GM18867 (cell line): Measurements from ENCODE around the gene GCKR.
"Not testable (repeated sequence)": the region's sequence is repeated elsewhere in the genome, so short reads cannot be mapped to it uniquely, and the experiment has no call there.

Source experiments
- ATAC-seq: cut with Tn5 transposase; IDR thresholded peaks from one replicate; pipeline ENCODE4 v1.9.1; 2021; ENCODE audit warnings: mild to moderate bottlenecking, moderate library complexity; ENCODE audit not compliant: unreplicated experiment

The GCKR gene

DNA sequence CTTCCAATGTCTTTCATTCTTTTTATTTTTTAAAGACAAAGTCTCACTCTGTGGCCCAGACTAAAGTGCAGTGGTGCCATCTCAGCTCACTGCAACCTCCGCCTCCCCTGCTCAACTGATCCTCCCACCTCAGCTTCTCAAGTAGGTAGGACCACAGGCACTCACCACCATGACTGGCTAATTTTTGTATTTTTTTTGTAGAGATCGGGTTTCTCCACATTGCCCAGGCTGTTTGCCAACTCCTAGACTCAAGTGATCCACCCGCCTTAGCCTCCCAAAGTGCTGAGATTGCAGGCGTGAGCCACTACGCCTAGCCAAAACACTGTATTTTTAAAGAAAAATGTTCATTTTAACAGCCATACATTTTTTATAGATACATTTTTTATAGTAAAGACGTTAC, 12.7 kb downstream of the GCKR start:
- ATAC-seq = no peak

DNA sequence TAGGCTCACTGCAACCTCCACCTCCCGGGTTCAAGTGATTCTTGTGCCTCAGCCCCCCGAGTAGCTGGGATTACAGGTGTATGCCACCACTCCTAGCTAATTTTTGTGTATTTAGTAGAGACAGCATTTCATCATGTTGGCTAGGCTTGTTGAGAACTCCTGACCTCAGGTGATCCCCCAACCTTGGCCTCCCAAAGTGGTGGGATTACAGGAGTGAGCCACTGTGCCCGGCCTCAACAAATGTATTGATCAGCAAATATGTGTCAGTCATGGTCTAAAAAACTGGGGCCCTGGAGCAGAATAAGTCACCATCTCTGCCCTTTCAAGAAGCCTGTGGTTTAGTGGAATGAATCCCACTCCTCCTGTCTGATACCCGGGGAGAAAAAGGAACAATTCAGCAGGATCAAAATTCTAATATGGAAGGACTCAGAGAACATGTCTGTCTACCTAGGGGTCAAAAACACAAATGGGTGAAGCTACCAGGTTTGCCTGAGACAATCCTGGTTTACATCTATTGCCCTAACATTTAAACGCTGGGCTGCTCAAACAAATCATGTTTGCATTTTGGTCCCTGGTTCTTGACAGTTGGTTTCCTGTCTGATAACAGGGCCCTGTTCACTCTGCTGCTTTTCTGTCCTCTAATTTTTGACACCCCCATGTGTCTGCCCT, 21.6 kb downstream of the GCKR start:
- ATAC-seq = no peak

DNA sequence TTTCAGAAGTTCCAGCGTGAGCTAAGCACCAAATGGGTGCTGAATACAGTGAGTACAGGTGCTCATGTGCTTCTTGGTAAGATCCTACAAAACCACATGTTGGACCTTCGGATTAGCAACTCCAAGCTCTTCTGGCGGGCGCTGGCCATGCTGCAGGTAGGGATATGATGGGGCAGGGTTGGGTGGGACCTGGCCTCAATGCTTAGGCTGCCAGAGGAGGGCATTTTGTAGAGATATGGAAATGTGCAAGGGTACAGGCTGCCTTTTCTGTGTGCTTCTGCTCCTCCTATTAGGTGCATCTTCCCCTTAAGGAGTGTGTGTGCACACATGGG, 22.1 kb downstream of the GCKR start:
- ATAC-seq = no peak

DNA sequence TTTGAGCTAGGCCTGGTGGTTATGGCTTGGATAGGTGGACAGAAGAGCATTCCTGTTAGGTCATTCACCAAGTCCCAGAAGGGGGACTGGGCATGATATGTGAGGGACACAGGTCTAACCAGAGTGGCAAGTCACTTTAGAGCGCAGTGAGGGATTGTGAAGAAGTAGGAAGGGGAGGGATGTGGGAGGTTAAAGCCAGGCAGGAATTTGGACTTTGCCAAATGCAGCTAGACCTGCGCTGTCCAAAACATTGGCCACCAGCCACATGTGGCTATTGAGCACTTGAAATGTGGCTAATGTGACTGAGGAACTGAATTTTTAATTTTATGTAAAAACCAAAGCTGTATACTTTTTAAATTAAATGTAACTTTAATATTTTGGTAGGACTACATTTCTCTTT, 23.7 kb downstream of the GCKR start:
- ATAC-seq = no peak

DNA sequence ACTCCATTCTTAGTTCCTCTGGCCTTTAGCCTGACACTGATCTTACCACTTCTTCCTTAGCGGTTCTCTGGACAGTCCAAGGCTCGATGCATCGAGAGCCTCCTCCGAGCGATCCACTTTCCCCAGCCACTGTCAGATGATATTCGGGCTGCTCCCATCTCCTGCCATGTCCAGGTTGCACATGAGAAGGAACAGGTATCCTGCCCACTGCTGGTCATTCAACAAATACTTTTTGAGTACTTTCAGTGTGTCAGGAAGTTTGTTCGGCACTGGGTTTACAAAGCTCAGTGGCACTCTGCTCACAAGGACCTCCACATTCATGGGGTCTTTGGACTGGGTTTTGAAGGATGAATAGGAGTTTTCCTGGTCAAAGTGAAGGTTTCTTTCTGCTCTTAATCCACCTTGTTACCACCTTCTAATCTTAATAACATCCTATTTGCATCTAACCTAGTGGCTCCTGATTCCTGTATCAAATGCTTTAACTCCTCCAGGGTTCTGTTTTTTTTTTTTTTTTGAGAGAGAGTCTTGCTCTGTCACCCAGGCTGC, 25.8 kb downstream of the GCKR start:
- ATAC-seq = no peak

DNA sequence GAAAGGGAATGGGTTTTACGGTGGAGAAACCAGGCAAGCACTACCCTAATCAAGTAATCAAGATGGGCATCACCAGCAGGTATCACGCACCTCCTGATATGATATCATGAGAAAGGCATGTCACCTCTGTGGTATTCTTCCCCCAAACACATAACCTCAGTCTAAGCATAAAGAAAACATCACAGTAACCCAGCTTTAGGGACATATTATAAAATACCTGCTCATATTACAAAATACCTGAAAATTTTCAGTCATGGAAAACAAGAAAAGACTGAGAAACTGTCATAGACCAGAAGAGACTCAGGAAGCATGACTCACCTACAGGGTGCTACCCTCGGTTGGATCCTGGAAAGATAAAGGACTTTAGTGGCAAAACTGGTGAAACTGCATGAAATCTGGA, 30.5 kb downstream of the GCKR start:
- ATAC-seq = no peak

DNA sequence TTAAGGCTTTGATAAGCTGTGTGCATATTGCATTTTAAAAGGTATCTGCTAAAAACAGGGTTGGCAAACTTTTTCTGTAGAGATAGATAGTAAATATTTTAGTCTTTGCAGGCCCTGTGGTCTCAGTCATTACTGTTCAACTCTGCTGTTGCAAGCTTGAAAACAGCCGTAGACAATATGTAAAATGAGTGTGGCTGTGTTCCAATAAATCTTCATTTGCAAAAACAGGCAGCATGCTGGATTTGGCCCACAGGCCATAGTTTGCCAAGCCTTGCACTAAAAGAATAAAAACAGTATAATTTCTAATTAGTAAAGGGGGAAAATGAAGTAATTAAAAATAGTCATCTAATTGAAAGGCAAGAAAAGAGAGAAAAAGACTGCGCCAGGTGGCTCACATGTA, 35.3 kb downstream of the GCKR start:
- no peak for ATAC-seq

DNA sequence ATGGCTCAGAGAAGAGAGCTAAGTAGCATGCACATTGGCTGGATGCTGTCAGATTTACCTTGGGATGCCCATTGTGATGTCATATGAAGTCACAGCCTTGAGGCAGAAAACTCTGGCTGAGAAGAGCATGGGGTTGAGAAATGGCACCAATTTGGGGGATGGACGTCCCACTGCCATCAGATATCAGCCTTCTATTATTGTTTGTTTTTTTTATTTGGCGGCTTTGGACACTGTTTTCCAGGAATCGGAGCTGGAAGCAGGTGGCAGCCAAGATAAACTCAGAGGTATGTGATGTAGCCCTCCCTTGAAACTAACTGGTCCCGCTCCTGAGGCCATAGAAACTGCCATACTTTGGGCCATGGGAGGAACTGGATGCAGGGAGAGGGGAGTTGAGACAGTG, 40.6 kb downstream of the GCKR start:
- no peak for ATAC-seq

DNA sequence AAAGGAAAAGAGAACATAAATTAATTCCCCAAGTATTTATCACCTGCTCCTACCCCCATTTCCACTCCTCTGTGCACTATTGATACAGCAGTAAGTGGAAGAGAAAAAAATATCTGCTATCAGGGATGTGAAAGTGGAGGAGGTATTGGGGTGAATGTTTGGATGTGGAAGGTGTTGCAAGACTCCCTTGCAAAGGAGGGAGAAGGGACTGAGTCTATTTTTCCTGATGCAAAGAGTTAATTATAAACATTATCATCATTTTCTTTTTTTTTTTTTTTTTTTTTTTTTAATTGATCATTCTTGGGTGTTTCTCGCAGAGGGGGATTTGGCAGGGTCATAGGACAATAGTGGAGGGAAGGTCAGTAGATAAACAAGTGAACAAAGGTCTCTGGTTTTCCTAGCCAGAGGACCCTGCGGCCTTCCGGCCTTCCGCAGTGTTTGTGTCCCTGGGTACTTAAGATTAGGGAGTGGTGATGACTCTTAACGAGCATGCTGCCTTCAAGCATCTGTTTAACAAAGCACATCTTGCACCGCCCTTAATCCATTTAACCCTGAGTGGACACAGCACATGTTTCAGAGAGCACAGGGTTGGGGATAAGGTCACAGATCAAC, 42.3 kb downstream of the GCKR start:
- ATAC-seq = not testable (repeated sequence)

DNA sequence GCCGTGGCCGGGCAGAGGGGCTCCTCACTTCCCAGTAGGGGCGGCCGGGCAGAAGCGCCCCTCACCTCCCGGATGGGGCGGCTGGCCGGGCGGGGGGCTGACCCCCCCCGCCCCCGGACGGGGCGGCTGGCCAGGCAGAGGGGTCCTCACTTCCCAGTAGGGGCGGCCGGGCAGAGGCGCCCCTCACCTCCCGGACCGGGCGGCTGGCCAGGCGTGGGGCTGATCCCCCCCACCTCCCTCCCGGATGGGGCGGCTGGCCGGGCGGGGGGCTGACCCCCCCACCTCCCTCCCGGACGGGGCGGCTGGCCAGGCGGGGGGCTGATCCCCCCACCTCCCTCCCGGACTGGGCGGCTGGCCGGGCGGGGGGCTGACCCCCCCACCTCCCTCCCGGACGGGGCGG, 43.0 kb downstream of the GCKR start:
- ATAC-seq = not testable (repeated sequence)

DNA sequence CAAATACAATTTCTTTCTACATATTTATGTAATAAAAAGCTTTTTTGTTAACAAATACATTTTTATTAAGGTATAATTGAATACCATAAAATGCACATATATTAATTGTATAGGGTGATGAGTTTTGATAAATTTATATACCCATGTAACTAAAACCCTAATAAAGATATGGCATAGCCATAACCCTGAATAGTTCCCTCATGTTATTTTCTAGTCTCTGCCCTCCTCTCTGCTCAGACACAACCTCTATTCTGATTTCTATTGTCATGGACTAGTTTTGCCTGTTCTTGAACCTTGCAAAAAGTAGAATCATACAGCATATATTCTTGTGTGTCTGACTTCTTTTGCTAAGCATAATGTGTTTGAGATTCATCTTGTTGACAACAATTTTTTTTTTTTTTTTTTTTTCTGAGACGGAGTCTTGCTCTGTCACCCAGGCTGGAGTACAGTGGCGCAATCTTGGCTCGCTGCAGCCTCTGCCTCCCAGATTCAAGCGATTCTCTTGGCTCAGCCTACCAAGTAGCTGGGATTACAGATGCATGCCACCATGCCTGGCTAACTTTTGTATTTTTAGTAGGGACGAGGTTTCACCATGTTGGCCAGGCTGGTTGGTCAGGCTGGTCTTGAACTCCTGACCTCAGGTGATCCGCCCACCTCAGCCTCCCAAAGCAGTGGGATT, 47.6 kb downstream of the GCKR start:
- no peak for ATAC-seq

DNA sequence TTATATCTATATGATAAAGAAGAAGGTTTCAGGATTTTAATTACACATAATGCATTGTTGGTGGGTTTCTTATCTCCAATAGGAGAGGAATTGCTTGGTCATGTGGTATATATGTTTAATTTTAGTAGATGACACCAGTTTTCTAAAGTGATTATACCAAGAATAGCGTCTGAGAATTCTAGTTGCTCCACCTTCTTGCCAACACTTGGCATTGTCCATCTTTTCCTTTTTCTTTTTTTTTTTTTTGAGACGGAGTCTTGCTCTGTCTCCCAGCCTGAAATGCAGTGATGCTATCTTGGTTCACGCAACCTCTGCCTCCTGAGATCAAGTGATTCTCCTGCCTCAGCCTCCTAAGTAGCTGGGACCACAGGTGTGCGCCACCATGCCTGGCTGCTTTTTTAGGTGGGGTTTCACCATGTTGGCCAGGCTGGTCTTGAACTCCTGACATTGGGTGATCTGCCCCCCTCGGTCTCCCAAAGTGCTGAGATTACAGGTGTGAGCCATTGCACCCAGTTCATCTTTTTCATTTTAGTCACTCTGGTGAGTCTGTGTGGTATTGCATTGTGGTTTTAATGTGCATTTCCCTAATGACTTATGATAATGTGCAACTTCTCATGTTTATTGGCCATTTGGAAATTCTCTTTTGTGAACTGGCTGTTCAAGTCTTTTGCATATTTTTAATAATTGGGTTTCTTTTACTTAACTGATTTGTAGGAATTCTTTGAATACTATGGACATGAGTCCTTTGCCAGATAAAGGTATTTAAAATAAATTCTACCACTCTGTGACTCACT, 48.9 kb downstream of the GCKR start:
- no peak for ATAC-seq

DNA sequence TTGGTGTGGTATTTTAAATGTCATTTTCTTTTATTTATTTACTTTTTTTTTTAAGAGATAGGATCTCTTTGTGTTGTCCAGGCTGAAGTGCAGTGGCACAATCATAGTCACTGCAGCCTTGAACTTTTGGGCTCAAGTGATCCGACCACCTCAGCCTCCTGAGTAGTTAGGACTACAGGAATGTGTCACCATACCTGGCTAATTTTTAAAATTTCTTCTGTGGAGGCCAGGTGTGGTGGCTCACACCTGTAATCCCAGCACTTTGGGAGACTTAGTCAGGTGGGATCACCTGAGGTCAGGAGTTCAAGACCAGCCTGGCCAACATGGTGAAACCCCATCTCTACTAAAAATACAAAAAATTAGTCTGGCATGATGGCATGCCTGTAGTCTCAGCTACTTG, 52.7 kb downstream of the GCKR start:
- ATAC-seq = no peak

DNA sequence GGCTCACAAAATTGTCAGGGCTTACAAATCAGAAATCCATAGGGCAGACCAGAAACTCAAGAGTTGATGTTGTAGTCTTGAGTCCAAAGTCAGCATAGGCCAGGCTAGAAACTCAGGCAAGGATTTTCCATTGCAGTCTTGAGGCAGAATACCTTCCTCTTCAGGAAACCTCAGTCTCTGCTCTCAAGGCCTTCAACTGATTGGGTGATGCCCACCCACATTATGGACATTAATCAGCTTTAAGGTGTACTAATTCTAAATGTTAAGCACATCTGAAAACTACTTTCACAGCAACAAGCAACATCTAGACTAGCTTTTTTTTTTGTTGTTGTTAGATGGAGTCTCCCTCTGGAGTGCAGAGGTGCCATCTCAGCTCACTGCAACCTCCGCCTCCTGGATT, 54.9 kb downstream of the GCKR start:
- no peak for ATAC-seq

DNA sequence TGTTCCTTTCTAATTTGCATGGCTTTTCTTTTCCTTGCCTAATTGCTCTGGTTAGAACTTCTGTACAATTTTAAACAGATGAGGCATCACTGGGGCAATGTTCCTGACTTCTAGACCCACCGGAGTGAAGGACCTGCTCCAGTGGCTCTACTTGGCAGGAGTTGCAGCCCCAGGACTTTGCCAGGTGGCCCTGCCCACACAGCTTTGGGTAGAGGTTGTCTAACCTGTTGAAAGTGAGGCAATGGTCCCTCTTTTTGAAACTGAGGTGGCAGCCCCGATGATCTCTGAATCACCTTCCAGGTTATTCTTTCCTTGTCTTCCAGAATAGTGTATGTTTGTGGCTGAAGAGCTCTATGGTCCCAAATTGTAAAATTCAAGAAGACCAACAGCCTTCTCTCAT, 56.3 kb downstream of the GCKR start:
- ATAC-seq = no peak

DNA sequence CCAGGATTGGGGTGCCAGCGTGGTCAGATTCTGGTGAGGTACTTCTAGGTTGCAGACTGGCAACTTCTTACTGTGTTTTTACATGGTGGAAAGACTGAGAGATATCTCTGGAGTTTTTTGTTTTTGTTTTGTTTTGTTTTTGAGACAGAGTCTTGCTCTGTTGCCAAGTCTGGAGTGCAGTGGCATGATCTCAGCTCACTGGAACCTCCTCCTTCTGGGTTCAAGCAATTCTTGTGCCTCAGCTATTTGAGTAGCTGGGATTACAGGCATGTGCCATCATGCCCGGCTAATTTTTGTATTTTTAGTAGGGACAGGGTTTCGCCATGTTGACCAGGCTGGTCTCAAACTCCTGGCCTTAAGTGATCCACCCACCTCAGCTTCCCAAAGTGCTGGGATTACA, 57.8 kb downstream of the GCKR start:
- not testable (repeated sequence) for ATAC-seq

DNA sequence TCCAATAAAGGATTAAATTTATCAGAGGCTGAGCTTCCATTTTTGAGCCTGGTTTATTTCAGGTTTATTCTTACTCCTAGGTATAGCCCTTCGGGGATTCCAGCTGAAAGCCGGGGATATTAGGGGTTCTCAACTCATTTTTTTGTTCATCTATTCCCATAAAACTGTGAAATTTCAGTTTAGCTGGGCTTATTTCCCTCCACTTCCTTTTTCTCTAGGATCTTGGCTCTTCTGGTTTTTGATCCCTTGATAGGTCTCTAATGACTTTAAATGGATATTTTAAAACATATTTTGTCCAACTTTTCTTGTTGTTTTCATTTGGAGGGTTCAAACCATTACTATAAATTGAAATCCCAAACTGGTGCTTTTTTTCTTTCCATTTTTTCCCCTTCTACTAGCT, 62.6 kb downstream of the GCKR start:
- ATAC-seq = no peak

DNA sequence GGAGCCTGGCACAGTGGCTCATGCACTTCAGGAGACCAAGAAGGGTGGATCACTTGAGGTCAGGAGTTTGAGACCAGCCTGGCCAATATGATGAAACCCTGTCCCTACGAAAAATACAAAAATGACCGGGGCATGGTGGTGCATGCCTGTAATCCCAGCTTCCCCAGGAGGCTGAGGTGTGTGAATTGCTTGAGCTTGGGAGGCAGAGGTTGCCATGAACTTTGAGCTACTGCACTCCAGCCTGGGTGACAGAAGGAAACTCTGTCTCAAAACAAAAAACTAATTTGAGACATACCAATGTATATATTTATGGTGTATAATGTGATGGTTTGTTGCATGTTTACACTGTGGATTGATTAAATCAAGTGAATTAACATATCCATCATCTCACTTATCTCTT, 64.4 kb downstream of the GCKR start:
- ATAC-seq = no peak

DNA sequence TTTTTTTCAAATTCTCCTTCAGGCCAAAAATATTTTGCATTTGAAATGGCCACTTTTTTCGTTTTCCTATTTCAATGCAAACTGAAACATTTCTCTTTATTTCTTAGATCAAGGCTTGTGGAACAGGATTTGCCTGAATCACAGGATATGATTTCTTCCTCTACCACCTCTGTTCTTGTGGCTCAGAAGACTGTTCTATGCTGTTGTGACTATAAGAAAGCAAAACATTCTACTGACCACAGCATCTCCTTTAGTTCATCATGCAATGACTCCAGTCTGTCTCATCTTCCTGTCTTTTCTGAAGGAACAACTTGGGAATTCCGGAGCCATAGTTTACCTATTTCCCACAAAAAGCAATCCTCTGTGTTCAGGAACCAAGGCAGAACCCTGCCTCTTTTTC, 70.0 kb downstream of the GCKR start:
- no peak for ATAC-seq

DNA sequence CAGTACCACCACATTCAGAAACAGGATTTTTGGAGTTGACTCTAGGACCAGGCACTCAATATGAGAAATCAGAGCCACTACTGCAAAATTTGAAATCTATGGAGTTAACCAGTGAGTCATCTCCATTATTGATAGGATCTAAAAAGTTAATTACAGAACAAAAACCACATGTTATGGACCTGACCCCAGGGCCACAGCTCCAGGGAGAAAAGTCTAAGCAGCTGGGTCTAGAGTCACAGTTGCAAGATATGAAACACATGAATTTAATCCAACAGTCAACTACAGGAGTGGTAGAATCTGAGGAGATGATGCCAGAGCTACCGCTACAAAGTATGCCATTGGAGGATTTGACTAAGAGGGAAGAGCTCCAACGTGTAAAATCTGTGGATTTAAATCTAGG, 72.8 kb downstream of the GCKR start:
- ATAC-seq = no peak

DNA sequence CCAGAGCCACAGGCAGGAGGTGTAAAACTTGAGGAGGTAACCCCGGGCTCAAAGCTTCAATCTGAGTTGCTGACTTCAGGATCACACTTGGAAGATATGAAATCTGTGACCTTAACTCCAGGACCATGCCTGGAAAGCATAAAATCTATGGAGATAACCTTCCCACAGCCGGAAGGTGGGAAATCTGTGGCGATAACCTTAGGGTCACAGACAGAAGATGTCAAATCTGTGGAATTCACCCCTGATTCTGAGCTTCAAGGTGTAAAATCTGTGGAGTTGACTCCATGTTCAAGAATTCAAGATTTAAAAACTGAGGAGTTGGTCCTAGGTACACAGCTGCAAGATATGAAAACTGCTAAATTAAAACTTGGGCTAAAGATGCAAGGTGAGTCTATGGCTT, 74.6 kb downstream of the GCKR start:
- ATAC-seq = no peak

DNA sequence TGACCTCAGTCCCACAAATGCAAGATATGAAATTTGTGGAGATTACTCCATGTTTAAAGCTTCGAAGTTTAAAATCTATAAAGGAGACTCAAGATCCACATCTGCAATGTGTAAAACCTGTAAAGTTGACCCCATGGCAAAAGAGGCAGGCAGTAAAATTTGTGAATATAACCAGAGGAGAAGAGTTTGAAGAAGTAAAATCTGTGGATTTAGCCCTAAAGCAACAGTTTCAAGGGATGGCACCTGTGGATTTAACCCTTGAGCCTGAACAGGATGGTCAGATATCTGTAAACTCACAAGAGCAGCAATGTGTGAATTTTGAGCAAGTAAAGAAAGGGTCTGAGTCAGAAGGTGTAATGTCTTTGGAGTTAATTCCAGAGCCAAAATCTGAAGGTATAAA, 75.0 kb downstream of the GCKR start:
- no peak for ATAC-seq
